ENCODE measurements around the gene PHACTR3.

Gene PHACTR3

DNA sequence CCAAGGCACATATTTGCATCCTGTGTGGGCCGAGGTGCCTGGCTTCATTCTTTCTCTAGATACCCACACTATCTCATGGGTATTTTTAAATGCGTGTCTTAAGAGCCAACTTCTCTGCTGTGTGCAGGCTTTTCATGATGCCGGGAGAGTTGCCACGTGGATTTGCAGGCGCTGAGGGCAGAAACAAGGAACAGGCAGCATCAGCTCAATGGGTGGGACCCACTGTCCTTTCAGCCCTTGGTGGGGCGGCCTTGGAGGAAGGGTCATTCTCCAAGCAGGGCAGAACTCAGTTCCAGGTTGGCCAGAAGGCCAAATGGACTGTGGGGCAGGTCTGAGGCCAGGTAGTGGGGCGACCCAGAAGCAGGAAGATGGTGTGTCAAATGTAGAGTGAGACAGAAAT lies 84.7 kb downstream of the PHACTR3 start:
- Mint-ChIP-seq H3K4me3 (no peak overlapping the region), H3K27me3 (ENCODE audit: low read depth) (peaks cover 32% of the 10 kb centered on the region), H3K36me3 (ENCODE audit: low read depth) (no peaks in the 10 kb centered on the region)

GRCh38 chr20:59690101-59690500 lies 85.8 kb downstream of the PHACTR3 start:
- Mint-ChIP-seq H3K27me3 (ENCODE audit: low read depth) (peaks cover 41% of the 10 kb centered on the region), H3K4me1 (no peaks in the 10 kb centered on the region), H3K36me3 (ENCODE audit: low read depth) (no peaks in the 10 kb centered on the region), H3K4me3 (no peak overlapping the region), H3K27ac (no peak overlapping the region), H3K9me3 (no peaks in the 10 kb centered on the region)
- TF ChIP-seq, protein P1, sequence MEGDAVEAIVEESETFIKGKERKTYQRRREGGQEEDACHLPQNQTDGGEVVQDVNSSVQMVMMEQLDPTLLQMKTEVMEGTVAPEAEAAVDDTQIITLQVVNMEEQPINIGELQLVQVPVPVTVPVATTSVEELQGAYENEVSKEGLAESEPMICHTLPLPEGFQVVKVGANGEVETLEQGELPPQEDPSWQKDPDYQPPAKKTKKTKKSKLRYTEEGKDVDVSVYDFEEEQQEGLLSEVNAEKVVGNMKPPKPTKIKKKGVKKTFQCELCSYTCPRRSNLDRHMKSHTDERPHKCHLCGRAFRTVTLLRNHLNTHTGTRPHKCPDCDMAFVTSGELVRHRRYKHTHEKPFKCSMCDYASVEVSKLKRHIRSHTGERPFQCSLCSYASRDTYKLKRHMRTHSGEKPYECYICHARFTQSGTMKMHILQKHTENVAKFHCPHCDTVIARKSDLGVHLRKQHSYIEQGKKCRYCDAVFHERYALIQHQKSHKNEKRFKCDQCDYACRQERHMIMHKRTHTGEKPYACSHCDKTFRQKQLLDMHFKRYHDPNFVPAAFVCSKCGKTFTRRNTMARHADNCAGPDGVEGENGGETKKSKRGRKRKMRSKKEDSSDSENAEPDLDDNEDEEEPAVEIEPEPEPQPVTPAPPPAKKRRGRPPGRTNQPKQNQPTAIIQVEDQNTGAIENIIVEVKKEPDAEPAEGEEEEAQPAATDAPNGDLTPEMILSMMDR (IDR thresholded peaks at IDR 0.05; ENCODE audit: unreplicated experiment in 3 of 3): no peak

More for the DNA sequence above, 84.7 kb downstream of the PHACTR3 start:
- TF ChIP-seq, protein P1 (IDR thresholded peaks at IDR 0.05; ENCODE audit: unreplicated experiment in 3 of 3): no peak
- no peaks in the 10 kb centered on the region for H3K4me1 Mint-ChIP-seq
- H3K9me3 Mint-ChIP-seq: no peaks in the 10 kb centered on the region
- no peak overlapping the region for H3K27ac Mint-ChIP-seq

- H3K4me3 Mint-ChIP-seq: no peak overlapping the region
Measured at GRCh38 chr20:59690976-59691375, 86.6 kb downstream of the PHACTR3 start.

DNA sequence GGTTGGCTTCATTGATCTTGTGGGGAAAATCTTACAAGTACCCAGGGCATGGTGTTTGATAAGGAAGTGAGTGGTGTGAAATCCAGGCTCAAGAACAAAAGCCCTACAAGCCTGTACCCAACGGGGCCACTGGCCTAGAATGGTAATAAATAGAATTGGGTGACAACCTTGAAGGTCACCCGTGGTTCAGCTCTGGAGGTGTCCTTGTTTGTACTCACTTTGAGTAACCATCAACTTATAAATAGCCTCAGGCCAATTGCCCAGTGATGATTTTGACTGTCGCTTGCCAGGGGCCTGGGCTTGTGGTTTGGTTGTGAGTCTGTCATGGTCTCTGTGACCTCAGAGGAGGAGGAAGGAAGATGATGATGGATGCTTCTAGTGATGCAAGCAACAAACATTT lies 87.8 kb downstream of the PHACTR3 start:
- TF ChIP-seq, protein P1 (IDR thresholded peaks at IDR 0.05; ENCODE audit: unreplicated experiment in 3 of 3): no peak
- H3K36me3 Mint-ChIP-seq (ENCODE audit: low read depth): no peaks in the 10 kb centered on the region
- H3K4me3 Mint-ChIP-seq: no peak overlapping the region
- H3K4me1 Mint-ChIP-seq: no peaks in the 10 kb centered on the region
- H3K27ac Mint-ChIP-seq: no peak overlapping the region
- H3K9me3 Mint-ChIP-seq: no peaks in the 10 kb centered on the region
- peaks cover 57% of the 10 kb centered on the region for H3K27me3 Mint-ChIP-seq (ENCODE audit: low read depth)

More at GRCh38 chr20:59690976-59691375, 86.6 kb downstream of the PHACTR3 start:
- no peaks in the 10 kb centered on the region for H3K9me3 Mint-ChIP-seq
- peaks cover 48% of the 10 kb centered on the region for H3K27me3 Mint-ChIP-seq (ENCODE audit: low read depth)
- no peaks in the 10 kb centered on the region for H3K4me1 Mint-ChIP-seq
- no peak overlapping the region for H3K27ac Mint-ChIP-seq
- TF ChIP-seq, protein P1 (IDR thresholded peaks at IDR 0.05; ENCODE audit: unreplicated experiment in 3 of 3): no peak
- H3K36me3 Mint-ChIP-seq (ENCODE audit: low read depth): no peaks in the 10 kb centered on the region

GRCh38 chr20:59693587-59693986 lies 89.2 kb downstream of the PHACTR3 start:
- Mint-ChIP-seq H3K4me3 (no peak overlapping the region), H3K27me3 (ENCODE audit: low read depth) (peaks cover 61% of the 10 kb centered on the region), H3K9me3 (no peaks in the 10 kb centered on the region), H3K36me3 (ENCODE audit: low read depth) (no peaks in the 10 kb centered on the region), H3K4me1 (no peaks in the 10 kb centered on the region), H3K27ac (no peak overlapping the region)
- TF ChIP-seq, protein P1 (IDR thresholded peaks at IDR 0.05; ENCODE audit: unreplicated experiment in 3 of 3): no peak

GRCh38 chr20:59696476-59696875 lies 92.1 kb downstream of the PHACTR3 start:
- Mint-ChIP-seq H3K36me3 (ENCODE audit: low read depth) (no peaks in the 10 kb centered on the region), H3K4me3 (no peak overlapping the region), H3K9me3 (no peaks in the 10 kb centered on the region), H3K27me3 (ENCODE audit: low read depth) (peaks cover 62% of the 10 kb centered on the region), H3K27ac (no peak overlapping the region), H3K4me1 (no peaks in the 10 kb centered on the region)
- TF ChIP-seq, protein P1 (IDR thresholded peaks at IDR 0.05; ENCODE audit: unreplicated experiment in 3 of 3): no peak
